Fibroblast of gingiva (primary cell): Measurements from ENCODE around the gene S100Z.
"Not testable (repeated sequence)": the region's sequence is repeated elsewhere in the genome, so short reads cannot be mapped to it uniquely, and the experiment has no call there.

Experiments used
- DNase-seq: peaks from one replicate; pipeline ENCODE4 v3.0.0-alpha.2; 2011; ENCODE audit warnings: low read depth

S100Z gene

DNA sequence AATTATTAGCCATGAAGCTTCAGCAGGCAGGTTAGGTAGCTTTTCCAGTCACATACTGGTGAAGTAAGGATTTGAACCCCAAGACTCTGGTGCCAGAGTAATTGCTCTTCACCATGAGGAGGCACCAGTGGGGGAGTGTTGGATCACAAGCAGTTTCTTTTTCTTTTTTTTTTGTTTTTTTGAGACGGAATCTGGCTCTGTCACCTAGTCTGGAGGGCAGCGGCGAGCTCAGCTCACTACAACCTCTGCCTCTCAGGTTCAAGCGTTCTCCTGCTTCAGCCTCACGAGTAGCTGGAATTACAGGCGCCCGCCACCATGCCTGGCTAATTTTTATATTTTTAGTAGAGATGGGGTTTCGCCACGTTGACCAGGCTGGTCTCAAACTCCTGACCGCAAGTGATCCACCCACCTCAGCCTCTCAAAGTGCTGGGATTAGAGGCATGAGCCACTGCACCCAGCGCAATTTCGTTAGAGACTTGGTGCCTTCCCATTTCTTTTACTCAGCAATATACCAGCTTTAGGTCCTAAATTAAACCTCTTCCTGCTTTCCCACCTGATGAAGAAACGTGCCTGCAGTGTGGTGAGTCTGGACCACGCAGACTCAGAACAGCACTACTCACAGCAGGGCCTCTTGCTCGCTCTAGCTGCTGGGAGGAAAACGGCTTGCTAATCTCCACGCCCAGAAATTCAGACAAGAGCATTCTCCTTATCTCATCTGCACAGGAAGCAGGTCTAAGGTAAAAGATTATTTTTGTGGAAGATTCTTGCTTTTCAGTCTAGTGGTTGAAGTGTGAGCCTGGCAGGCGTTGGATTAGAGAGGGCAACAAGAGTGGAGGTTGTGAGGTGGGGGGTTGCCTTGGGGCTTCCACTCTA lies at the start of gene S100Z:
Gene S100Z, plus strand, starts transcription at position 596 of the 873 bp plus-strand sequence. CDS start 25,346 bp downstream, outside the sequence.
- no peak for DNase-seq

- DNase-seq = no peak
These were observed 49.2 kb upstream of the S100Z start for GRCh38 chr5:76800579-76800978.

- peak; percentile 36 for DNase-seq
These were observed 48.5 kb upstream of the S100Z start for GRCh38 chr5:76801159-76801802.

GRCh38 chr5:76801803-76802195 lies 48.0 kb upstream of the S100Z start:
- DNase-seq = no peak

- DNase-seq = no peak
These were observed 45.5 kb upstream of the S100Z start for GRCh38 chr5:76804266-76804665.

GRCh38 chr5:76805821-76806505 lies 43.9 kb upstream of the S100Z start:
- DNase-seq = peak; percentile 81

GRCh38 chr5:76807296-76807695 lies 42.5 kb upstream of the S100Z start:
- DNase-seq = no peak

GRCh38 chr5:76808141-76808691 lies 41.6 kb upstream of the S100Z start:
- DNase-seq = no peak

DNA sequence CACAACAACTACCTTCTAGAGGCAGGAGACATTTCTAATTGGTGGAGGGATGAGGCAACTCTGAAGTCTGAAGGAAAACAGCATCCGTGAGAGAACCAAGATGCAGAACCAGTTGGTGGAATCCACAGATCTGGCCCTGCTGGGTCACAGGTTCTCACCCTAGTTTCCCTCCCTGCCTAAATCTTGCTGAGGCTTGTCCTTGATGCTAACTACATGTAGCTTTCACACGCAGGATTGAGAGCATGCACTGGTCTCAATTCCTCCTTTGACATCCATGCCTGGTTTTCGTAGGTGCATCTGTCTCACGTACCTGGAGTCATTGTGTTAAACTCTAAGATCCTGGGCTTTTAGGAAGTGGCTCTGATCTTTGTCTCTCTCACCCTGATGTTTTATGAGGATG lies 40.7 kb upstream of the S100Z start:
- DNase-seq = no peak

GRCh38 chr5:76810236-76810635 lies 39.6 kb upstream of the S100Z start:
- no peak for DNase-seq

- no peak for DNase-seq
These were observed 38.6 kb upstream of the S100Z start for GRCh38 chr5:76811214-76811613.

GRCh38 chr5:76812209-76812608 lies 37.6 kb upstream of the S100Z start:
- DNase-seq = not testable (repeated sequence)

DNA sequence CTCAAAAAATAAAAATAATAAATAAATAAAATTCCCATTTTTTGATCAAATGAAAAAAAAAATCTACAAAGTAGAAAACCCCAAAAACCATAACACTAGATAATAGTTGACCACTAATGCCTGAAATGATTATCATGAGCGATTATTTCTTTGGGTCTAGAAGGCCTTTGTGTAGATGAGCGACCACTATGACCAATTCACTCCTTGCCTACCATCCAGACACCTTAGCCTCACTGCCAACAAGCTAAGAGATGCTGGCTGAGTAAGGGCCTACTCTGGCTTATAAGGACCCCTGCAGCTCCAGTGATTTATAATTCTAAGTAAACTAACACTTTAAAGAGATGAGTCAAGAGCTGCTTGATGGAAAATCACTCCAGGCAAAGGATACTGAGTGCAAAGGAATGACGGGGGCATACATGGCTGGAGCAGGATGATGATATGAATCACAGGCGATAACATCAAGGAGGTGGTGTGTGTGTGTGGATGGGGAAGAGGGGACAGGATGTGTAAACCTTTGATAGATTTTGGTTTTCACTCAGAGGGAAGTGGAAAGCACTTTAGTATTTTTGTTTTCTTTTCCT lies 35.7 kb upstream of the S100Z start:
- peak; percentile 34 for DNase-seq

- DNase-seq = peak; percentile 25
These were observed 33.5 kb upstream of the S100Z start for GRCh38 chr5:76816110-76816831.

- peak; percentile 33 for DNase-seq
These were observed 30.7 kb upstream of the S100Z start, which contains the start of gene F2RL1 for GRCh38 chr5:76818844-76819831. TSS of gene F2RL1 (plus strand) at chr5:76819030. CDS start at chr5:76819183, 153 bp downstream.

DNA sequence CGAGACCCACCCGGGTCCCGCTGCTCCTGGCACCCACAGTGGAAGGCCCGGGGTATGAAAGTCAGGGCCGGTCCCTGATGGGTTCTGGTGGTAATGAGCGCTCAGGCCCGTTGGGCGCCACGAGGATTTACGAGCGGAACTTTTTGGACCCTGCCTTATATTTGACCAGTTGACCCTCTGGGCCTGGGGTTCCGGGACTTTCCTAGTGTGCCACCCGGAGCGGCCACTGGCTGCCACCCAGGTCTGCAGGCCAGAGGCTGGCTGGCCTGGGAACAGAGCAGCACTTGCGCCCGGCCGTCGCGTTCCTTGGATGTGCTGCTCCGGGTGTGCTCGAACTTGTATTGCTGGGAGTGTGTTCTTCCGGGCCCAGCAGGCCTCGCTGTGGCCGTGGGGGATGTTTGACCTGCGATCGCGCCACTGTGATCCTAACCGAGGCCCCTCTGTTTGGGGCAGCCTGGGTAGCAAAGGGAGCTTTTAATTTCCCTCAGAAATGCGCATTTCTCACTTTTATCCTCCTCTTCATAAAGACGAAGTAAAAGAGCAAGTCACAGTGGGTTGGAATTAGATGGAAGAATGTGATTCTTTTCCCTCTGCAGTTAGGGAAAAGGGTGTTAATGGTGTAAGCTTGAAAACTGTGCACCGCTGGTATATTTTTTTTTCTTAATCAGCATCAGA lies 29.8 kb upstream of the S100Z start:
- DNase-seq = no peak

DNA sequence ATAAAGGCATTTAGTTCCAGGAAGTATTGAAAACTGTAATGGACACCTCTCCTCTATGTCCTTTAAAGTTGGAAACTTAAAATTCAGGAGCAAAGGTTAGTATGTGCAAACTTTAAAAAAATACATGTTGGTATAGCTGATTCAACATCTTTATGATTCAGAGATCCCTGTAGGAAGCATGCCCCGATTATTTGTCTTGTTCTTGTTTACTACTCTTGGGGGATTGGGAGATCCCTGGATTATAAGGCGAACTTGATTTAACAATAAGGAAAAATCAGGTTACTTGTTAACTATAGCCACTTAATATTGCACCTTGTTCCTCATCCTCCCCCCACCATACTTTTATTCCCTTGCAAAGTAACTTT lies 29.3 kb upstream of the S100Z start:
- no peak for DNase-seq

- no peak for DNase-seq
These were observed 28.7 kb upstream of the S100Z start for GRCh38 chr5:76821136-76821535.

DNA sequence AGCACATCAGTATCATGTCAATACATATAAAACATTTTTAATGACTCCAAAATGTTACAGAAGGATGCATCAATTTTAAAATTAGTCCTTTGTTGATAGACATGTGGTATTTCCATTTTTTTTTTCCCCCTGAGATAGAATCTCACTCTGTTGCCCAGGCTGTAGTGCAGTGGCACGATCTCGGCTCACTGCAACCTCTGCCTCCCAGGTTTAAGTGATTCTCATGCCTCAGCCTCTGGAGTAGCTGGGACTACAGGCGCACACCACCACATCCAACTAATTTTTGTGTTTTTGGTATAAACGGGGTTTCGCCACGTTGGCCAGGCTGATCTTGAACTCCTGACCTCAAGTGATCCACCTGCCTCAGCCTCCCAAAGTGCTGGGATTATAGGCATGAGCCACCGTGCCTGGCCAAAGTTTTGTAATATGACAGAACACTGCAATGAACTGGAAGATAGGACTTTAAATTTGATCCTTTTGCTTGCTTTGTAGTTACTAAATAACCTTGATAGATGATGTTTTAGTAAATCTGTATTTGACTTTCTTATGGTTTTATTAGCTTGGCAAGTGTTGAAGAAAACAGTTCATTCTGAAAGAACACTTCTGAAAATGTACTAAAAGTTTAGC lies 27.6 kb upstream of the S100Z start:
- DNase-seq = not testable (repeated sequence)
